ENCODE data around the gene GNB1L. TPM values are rescaled to one million over a fixed set of nuclear protein-coding genes. Genes with fewer than 3 reads are reported as not detected.

GNB1L gene
- total RNA-seq, 4 donors from 2014 or later, result 4.3 to 7.6 (median 6.1) TPM

GRCh38 chr22:19764299-19764593, 90.4 kb downstream of the GNB1L start:
- ATAC-seq (ENCODE audit: low FRiP score), result no peak
- DNase-seq (ENCODE audit: low spot score), result no peak
- no peak for TF ChIP-seq CTCF (IDR thresholded peaks at IDR 0.05)

- ATAC-seq (ENCODE audit: low FRiP score), result no peak
- no peak for TF ChIP-seq CTCF (IDR thresholded peaks at IDR 0.05)
These were observed 91.0 kb downstream of the GNB1L start for GRCh38 chr22:19763458-19764298.

GRCh38 chr22:19762568-19763457, 91.9 kb downstream of the GNB1L start:
- no peak for TF ChIP-seq CTCF (IDR thresholded peaks at IDR 0.05)
- DNase-seq (ENCODE audit: low spot score), result no peak
- no peak for ATAC-seq (ENCODE audit: low FRiP score)

More at GRCh38 chr22:19763458-19764298, 91.0 kb downstream of the GNB1L start:
- no peak for DNase-seq (ENCODE audit: low spot score)

GRCh38 chr22:19761725-19762567, 92.7 kb downstream of the GNB1L start:
- DNase-seq (ENCODE audit: low spot score), result no peak
- no peak for ATAC-seq (ENCODE audit: low FRiP score)
- TF ChIP-seq CTCF (IDR thresholded peaks at IDR 0.05), result no peak

- DNase-seq (ENCODE audit: low spot score) (no peak), ATAC-seq (ENCODE audit: low FRiP score) (no peak)
- TF ChIP-seq CTCF (IDR thresholded peaks at IDR 0.05), result no peak
These were observed 93.5 kb downstream of the GNB1L start for GRCh38 chr22:19760951-19761724.
